CD4-positive, alpha-beta memory T cell (primary cell): ENCODE measurements around the gene CGAS. TPM values are rescaled to one million over a fixed set of nuclear protein-coding genes. Genes with fewer than 3 reads are reported as not detected.
"Not testable (repeated sequence)": the region's sequence is repeated elsewhere in the genome, so short reads cannot be mapped to it uniquely, and the experiment has no call there.

Experiments
- CTCF ChIA-PET: fragments of 350-600 bp; sonication (Branson Sonifier 250); formaldehyde crosslinking; loops from one replicate; lab custom pipeline; 2021; ENCODE audit warnings: inconsistent platforms; ENCODE audit not compliant: partially characterized antibody; lab: Charles Lee
- POLR2A ChIA-PET: fragments of 350-600 bp; sonication (Branson Sonifier 250); formaldehyde crosslinking; loops from one replicate; lab custom pipeline; 2021; ENCODE audit not compliant: partially characterized antibody; lab: Charles Lee
- DNase-seq, 5 donors: peaks; one replicate each; pipeline versions ENCODE4 v3.0.0 to v3.0.0-alpha.2; 2020 to 2022; ENCODE audit warnings: mixed read lengths in 1 of 5
- H3K27ac ChIP-seq: one replicate; pipeline ENCODE4 v1.7.0; 2013; ENCODE audit warnings: low read depth, low read length
- H3K27me3 ChIP-seq: 2 replicates; pipeline ENCODE4 v1.7.0; 2013; ENCODE audit warnings: mild to moderate bottlenecking, low read length, moderate library complexity; ENCODE audit not compliant: insufficient read depth
- H3K36me3 ChIP-seq: 2 replicates; pipeline ENCODE4 v1.7.0; 2013; ENCODE audit warnings: mild to moderate bottlenecking, low read length, moderate library complexity; ENCODE audit not compliant: insufficient read depth
- H3K4me1 ChIP-seq: 2 replicates; pipeline ENCODE4 v1.7.0; 2013; ENCODE audit warnings: mild to moderate bottlenecking, low read length, moderate library complexity; ENCODE audit not compliant: insufficient read depth
- H3K4me3 ChIP-seq, 2 donors: one replicate each; pipeline ENCODE4 v1.7.0; 2013; ENCODE audit warnings: low read length in 2 of 2, mild to moderate bottlenecking in 1 of 2
- H3K9me3 ChIP-seq, 2 donors: one replicate each; pipeline ENCODE4 v1.7.0; 2013; ENCODE audit warnings: low read length in 2 of 2, control low read depth in 1 of 2; ENCODE audit not compliant: control insufficient read depth in 1 of 2
- H3K27ac Mint-ChIP-seq, 7 donors: one replicate each; pipeline ENCODE4 v1.8.0; 2020 to 2021; ENCODE audit warnings: mixed read lengths in 7 of 7, mild to moderate bottlenecking in 6 of 7, inconsistent platforms in 3 of 7, moderate library complexity in 3 of 7
- H3K27me3 Mint-ChIP-seq, 2 donors: one replicate each; pipeline ENCODE4 v1.8.0; 2020 to 2021; ENCODE audit warnings: mixed read lengths in 2 of 2
- H3K36me3 Mint-ChIP-seq, 2 donors: one replicate each; pipeline ENCODE4 v1.8.0; 2020 to 2021; ENCODE audit warnings: mixed read lengths in 2 of 2, inconsistent platforms in 1 of 2, mild to moderate bottlenecking in 1 of 2
- H3K4me1 Mint-ChIP-seq, 4 donors: one replicate each; pipeline ENCODE4 v1.8.0; 2020 to 2021; ENCODE audit warnings: mixed read lengths in 4 of 4, mild to moderate bottlenecking in 1 of 4
- H3K4me3 Mint-ChIP-seq, 8 donors: one replicate each; pipeline ENCODE4 v1.8.0; 2020 to 2021; ENCODE audit warnings: mixed read lengths in 8 of 8, mild to moderate bottlenecking in 7 of 8, moderate library complexity in 6 of 8, inconsistent platforms in 3 of 8
- H3K9me3 Mint-ChIP-seq, 8 donors: one replicate each; pipeline ENCODE4 v1.8.0; 2020 to 2021; ENCODE audit warnings: mixed read lengths in 8 of 8, mild to moderate bottlenecking in 5 of 8, inconsistent platforms in 3 of 8, moderate library complexity in 1 of 8
- intact Hi-C: fragments of 100-400 bp; cut with micrococcal nuclease; formaldehyde crosslinking; loops from one replicate; pipeline ENCODE4 v1.15.1; 2023
- polyA plus RNA-seq, 2 donors: library from polyadenylated mRNA; unstranded; fragments of 300-500 nt; fragmentation: Illumina TruSeq; gene quantifications; one replicate each; pipeline ENCODE4 v1.2.3, GENCODE V29; 2021
- total RNA-seq, 2 experiments: library from RNA; stranded (reverse); gene quantifications; one replicate each; pipeline ENCODE4 v1.2.3, GENCODE V29; 2021

Gene CGAS
- total and polyA plus RNA-seq, 4 experiments from 2014 or later: 6.4 to 19.9 (median 17.1) TPM

DNA sequence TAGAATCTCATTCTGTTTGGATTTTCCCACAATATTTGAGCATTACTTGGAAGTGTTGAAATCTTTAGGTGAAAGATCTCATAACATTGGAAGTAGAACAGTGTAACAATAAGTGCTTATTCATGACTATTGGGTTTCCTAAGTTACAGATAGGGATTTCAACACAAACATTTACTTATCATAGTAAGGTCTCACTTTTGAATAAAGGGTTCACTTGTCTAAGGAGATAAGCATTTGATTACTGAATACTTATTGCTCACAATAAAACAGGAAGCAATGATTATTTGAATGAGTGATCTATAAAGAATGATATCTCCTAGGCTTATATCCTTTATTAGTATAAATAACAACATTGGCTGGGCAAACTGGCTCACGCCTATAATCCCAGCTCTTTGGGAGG is 42.7 kb downstream of the CGAS start:
- H3K9me3 ChIP-seq: no peaks in the 10 kb centered on the region
- H3K4me3 Mint-ChIP-seq: no peak overlapping the region

DNA sequence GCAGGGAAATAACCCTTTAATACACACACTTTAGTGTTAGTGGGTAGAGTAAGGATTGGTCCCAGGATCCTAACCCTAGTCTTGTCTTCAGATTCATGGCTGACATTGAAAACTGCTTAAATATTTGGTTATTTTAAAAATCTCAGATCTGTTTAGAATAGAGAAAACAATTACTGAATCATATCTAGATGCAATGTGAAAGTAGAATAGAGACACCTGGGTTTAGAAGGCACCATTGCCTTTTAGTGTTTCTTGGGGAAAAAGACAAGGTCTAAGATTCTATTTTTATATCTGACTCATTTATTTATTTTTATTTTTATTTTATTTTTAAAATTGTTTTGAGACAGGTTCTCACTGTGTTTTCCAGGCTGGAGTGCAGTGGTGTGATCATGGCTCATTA is 51.4 kb downstream of the CGAS start:
- Mint-ChIP-seq H3K4me3 (no peak overlapping the region), H3K27ac (no peak overlapping the region), H3K4me1 (peaks cover 0 to 3% (median 2%) of the 10 kb centered on the region in 4 donors), H3K27me3 (no peaks in the 10 kb centered on the region), H3K9me3 (no peaks in the 10 kb centered on the region), H3K36me3 (no peaks in the 10 kb centered on the region)
- DNase-seq: no peak
- Histone ChIP-seq H3K4me3 (no peak overlapping the region), H3K27me3 (no peaks in the 10 kb centered on the region), H3K36me3 (no peaks in the 10 kb centered on the region), H3K27ac (no peak overlapping the region), H3K9me3 (no peaks in the 10 kb centered on the region), H3K4me1 (no peaks in the 10 kb centered on the region)
- intact Hi-C loops: no loop called here
- POLR2A ChIA-PET: no interaction called here
- CTCF ChIA-PET: no interaction called here

More for the DNA sequence above, 42.7 kb downstream of the CGAS start:
- H3K27ac Mint-ChIP-seq: no peak overlapping the region
- Histone ChIP-seq H3K4me3 (no peak overlapping the region), H3K4me1 (no peaks in the 10 kb centered on the region), H3K27me3 (no peaks in the 10 kb centered on the region), H3K36me3 (no peaks in the 10 kb centered on the region), H3K27ac (no peak overlapping the region)
- peaks cover 0 to 4% of the 10 kb centered on the region in 2 donors for H3K36me3 Mint-ChIP-seq
- ChIA-PET CTCF (no interaction called here), POLR2A (no interaction called here)
- H3K4me1 Mint-ChIP-seq: peaks cover 0 to 2% (median 0%) of the 10 kb centered on the region in 4 donors
- H3K27me3 Mint-ChIP-seq: no peaks in the 10 kb centered on the region
- no peaks in the 10 kb centered on the region for H3K9me3 Mint-ChIP-seq
- intact Hi-C loops: no loop called here
- DNase-seq: no peak

DNA sequence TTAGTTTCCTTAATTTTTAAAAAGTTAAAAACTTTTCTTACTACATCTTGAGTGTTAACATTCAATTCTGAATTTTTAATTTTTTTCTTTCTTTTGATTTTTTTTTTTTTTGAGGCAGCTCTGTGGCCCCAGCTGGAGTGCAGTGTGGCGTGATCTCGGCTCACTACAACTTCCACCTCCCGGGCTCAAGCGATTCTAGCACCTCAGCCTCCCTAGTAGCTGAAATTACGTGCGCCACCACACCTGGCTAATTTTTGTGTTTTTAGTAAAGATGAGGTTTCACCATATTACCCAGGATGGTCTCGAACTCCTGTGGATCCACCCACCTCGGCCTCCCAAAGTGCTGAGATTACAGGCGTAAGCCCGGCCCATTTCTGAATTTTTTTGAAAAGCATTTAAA is 56.2 kb downstream of the CGAS start:
- ChIA-PET CTCF (interaction anchor here (1.4 kb wide), 1 partner anchor 26 kb away, joined by 3 read pairs; no protein-coding TSS in a partner anchor), POLR2A (interaction anchor here (0.8 to 3.0 kb wide), 5 partner anchors 22 to 124 kb away, joined by 3 to 18 read pairs (median 4); partner anchors contain the start of gene MTO1)
- no peak overlapping the region for H3K4me3 ChIP-seq
- DNase-seq: no peak
- Mint-ChIP-seq H3K4me1 (peaks cover 13 to 33% (median 19%) of the 10 kb centered on the region in 4 donors), H3K27ac (no peak overlapping the region), H3K4me3 (no peak overlapping the region), H3K9me3 (no peaks in the 10 kb centered on the region), H3K36me3 (no peaks in the 10 kb centered on the region), H3K27me3 (no peaks in the 10 kb centered on the region)
- no peaks in the 10 kb centered on the region for H3K9me3 ChIP-seq
- intact Hi-C loops: no loop called here
- peaks cover 14% of the 10 kb centered on the region for H3K4me1 ChIP-seq
- H3K27ac ChIP-seq: no peak overlapping the region
- H3K27me3 ChIP-seq: no peaks in the 10 kb centered on the region
- no peaks in the 10 kb centered on the region for H3K36me3 ChIP-seq

- Histone ChIP-seq H3K9me3 (no peaks in the 10 kb centered on the region), H3K27me3 (no peaks in the 10 kb centered on the region), H3K36me3 (no peaks in the 10 kb centered on the region), H3K27ac (peak within 1 kb of the TSS; percentile 30), H3K4me1 (peaks cover 19% of the 10 kb centered on the region), H3K4me3 (peak within 1 kb of the TSS in 1 of 2 donors; percentile 40)
- Mint-ChIP-seq H3K36me3 (no peaks in the 10 kb centered on the region), H3K4me3 (peak within 1 kb of the TSS; percentile 57 to 88 (median 68)), H3K27me3 (no peaks in the 10 kb centered on the region), H3K9me3 (no peaks in the 10 kb centered on the region), H3K4me1 (peaks cover 15 to 37% (median 22%) of the 10 kb centered on the region in 4 donors), H3K27ac (peak within 1 kb of the TSS in 6 of 7 donors; percentile 57 to 98 (median 89))
- intact Hi-C loops: no loop called here
- ChIA-PET POLR2A (interaction anchor here (0.6 to 3.0 kb wide), 6 partner anchors 23 to 125 kb away, joined by 3 to 18 read pairs (median 4); partner anchors contain the start of gene MTO1), CTCF (interaction anchor here (0.9 to 1.4 kb wide), 2 partner anchors 27 to 56 kb away, joined by 3 to 4 read pairs; no protein-coding TSS in a partner anchor)
- DNase-seq: peak; percentile 33 to 61 (median 39)
Observed at GRCh38 chr6:73394577-73395354, 57.3 kb downstream of the CGAS start, which contains the start of gene DDX43. Gene DDX43, plus strand, starts transcription at chr6:73394828. Its CDS starts 78 bp downstream, at chr6:73394906.

DNA sequence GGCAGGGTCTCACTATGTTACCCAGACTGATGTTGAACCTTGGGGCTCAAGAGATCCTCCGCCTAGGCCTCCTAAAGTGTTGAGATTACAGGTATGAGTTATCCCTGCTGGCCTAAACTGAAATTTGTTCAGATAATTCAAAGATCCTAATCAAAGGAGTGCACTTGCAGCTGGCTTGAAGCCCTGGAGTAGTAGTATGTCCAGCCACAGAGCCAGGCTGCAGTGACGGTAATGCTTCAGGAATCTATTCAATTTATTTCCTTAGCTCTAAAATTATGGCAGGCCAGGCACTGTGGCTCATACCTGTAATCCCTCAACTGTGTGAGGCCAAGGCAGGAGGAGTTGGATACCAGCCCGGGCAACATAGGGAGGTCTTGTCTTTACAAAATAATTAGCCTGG is 58.8 kb downstream of the CGAS start:
- no peak overlapping the region for H3K4me3 Mint-ChIP-seq
- no peak overlapping the region for H3K27ac ChIP-seq
- intact Hi-C loops: no loop called here
- H3K4me3 ChIP-seq: no peak overlapping the region
- POLR2A ChIA-PET: interaction anchor here (3.0 kb wide), 1 partner anchor 68 kb away, joined by 18 read pairs; the partner anchor contains the start of gene MTO1
- peaks cover 17 to 47% (median 29%) of the 10 kb centered on the region in 4 donors for H3K4me1 Mint-ChIP-seq
- H3K36me3 Mint-ChIP-seq: no peaks in the 10 kb centered on the region
- peak overlapping the region in 1 of 7 donors; percentile 50 for H3K27ac Mint-ChIP-seq
- H3K27me3 ChIP-seq: no peaks in the 10 kb centered on the region
- H3K36me3 ChIP-seq: no peaks in the 10 kb centered on the region
- no peak for DNase-seq
- peaks cover 29% of the 10 kb centered on the region for H3K4me1 ChIP-seq
- H3K27me3 Mint-ChIP-seq: no peaks in the 10 kb centered on the region
- H3K9me3 Mint-ChIP-seq: no peaks in the 10 kb centered on the region
- H3K9me3 ChIP-seq: no peaks in the 10 kb centered on the region
- CTCF ChIA-PET: no interaction called here

- H3K4me1 ChIP-seq: peaks cover 30% of the 10 kb centered on the region
- H3K36me3 ChIP-seq, H3K27me3 Mint-ChIP-seq, DNase-seq, CTCF ChIA-PET, H3K4me3 ChIP-seq, H3K27me3 ChIP-seq, H3K9me3 ChIP-seq, intact Hi-C loops, H3K36me3 Mint-ChIP-seq, H3K9me3 Mint-ChIP-seq, H3K27ac ChIP-seq: not testable (repeated sequence)
- peak overlapping the region in 4 of 7 donors; percentile 61 to 76 (median 71) for H3K27ac Mint-ChIP-seq
- peaks cover 17 to 47% (median 29%) of the 10 kb centered on the region in 4 donors for H3K4me1 Mint-ChIP-seq
- peak overlapping the region in 2 of 8 donors; percentile 13 to 35 for H3K4me3 Mint-ChIP-seq
- POLR2A ChIA-PET: interaction anchor here (0.6 to 1.3 kb wide), 3 partner anchors 59 to 157 kb away, joined by 3 to 4 read pairs (median 4); partner anchors contain the start of gene MTO1
Observed at GRCh38 chr6:73392188-73392587, 59.9 kb downstream of the CGAS start.

GRCh38 chr6:73391675-73392074 is 60.4 kb downstream of the CGAS start:
- H3K9me3 ChIP-seq: no peaks in the 10 kb centered on the region
- H3K36me3 ChIP-seq: no peaks in the 10 kb centered on the region
- Mint-ChIP-seq H3K27me3 (no peaks in the 10 kb centered on the region), H3K36me3 (no peaks in the 10 kb centered on the region), H3K27ac (peak overlapping the region; percentile 52 to 89 (median 71)), H3K4me1 (peaks cover 17 to 47% (median 29%) of the 10 kb centered on the region in 4 donors), H3K4me3 (peak overlapping the region in 7 of 8 donors; percentile 2 to 60 (median 31)), H3K9me3 (no peaks in the 10 kb centered on the region)
- H3K4me3 ChIP-seq: no peak overlapping the region
- ChIA-PET POLR2A (interaction anchor here (0.6 to 1.3 kb wide), 4 partner anchors 23 to 158 kb away, joined by 3 to 4 read pairs (median 4); partner anchors contain the start of gene MTO1), CTCF (interaction anchor here (1.3 kb wide), 1 partner anchor 776 kb away, joined by 4 read pairs; no protein-coding TSS in a partner anchor)
- peaks cover 30% of the 10 kb centered on the region for H3K4me1 ChIP-seq
- H3K27me3 ChIP-seq: no peaks in the 10 kb centered on the region
- H3K27ac ChIP-seq: no peak overlapping the region
- intact Hi-C loops: no loop called here
- DNase-seq: peak in 4 of 5 donors; percentile 10 to 29 (median 18)
